AG10803 (cell line): ENCODE measurements around the gene ABL1.

Experiments used
- DNase-seq: peaks from one replicate; pipeline ENCODE4 v3.0.0; 2010; ENCODE audit warnings: low read depth
- H3K4me3 ChIP-seq: 2 replicates; pipeline ENCODE4 v1.5.1; 2011; ENCODE audit warnings: mild to moderate bottlenecking, low read length, control low read depth
- CTCF ChIP-seq: conservative IDR thresholded peaks from 2 replicates; pipeline ENCODE4 v1.5.1; 2011; ENCODE audit warnings: mild to moderate bottlenecking, low read length, control low read depth, inconsistent platforms

ABL1 gene

GRCh38 chr9:130870491-130871381, 35.7 kb downstream of the ABL1 start:
- DNase-seq = no peak
- H3K4me3 ChIP-seq = no peak overlapping the region
- TF ChIP-seq CTCF = no peak

DNA sequence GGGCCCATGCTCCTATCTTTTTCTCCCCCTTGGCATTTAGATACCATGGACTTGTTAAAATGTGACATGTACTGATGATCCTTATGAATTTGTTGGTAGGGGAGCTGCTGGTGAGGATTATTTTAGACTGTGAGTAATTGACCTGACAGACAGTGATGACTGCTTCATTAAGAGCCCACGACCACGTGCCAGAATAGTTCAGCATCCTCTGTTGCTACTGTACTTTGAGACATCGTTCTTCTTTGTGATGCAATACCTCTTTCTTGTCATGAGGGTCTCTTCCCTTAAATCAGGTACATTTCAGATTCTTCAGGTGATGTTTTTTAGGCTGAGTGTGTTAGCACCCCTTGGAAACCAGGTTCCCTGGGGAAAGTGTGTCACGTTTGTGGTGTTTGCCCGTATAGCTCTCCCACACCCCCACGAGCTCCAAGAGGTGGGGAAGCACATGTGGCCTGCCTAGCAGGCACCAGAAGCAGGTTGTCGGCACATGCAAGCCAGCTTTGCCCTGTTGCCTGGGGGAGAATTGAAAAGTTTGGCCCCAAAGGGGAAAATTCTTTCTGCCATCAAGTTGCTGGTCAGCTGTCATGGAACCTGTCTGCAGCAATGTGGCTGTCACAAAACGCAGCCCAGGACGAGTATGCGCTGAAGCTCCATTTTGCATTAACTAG, 36.5 kb downstream of the ABL1 start:
- DNase-seq = no peak
- no peak overlapping the region for H3K4me3 ChIP-seq
- TF ChIP-seq CTCF = no peak

GRCh38 chr9:130872093-130872492, 37.0 kb downstream of the ABL1 start:
- no peak overlapping the region for H3K4me3 ChIP-seq
- no peak for TF ChIP-seq CTCF
- DNase-seq = no peak

DNA sequence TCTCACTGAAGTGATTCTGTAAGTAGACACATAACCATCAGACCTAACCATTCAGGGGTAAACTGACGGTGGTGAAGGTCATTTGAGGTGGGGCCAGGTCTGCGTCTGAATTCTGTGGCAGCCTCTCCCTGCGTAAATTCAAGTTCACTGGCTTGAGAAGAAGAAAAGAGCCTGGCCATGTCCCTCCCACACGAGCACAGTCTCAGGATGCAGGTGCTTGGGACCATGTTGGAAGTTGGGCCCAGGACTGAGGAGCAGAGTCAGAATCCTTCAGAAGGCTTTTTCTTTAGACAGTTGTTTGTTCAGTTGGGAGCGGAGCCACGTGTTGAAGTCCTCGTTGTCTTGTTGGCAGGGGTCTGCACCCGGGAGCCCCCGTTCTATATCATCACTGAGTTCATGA, 37.5 kb downstream of the ABL1 start:
- no peak overlapping the region for H3K4me3 ChIP-seq
- DNase-seq = no peak
- TF ChIP-seq CTCF = no peak

DNA sequence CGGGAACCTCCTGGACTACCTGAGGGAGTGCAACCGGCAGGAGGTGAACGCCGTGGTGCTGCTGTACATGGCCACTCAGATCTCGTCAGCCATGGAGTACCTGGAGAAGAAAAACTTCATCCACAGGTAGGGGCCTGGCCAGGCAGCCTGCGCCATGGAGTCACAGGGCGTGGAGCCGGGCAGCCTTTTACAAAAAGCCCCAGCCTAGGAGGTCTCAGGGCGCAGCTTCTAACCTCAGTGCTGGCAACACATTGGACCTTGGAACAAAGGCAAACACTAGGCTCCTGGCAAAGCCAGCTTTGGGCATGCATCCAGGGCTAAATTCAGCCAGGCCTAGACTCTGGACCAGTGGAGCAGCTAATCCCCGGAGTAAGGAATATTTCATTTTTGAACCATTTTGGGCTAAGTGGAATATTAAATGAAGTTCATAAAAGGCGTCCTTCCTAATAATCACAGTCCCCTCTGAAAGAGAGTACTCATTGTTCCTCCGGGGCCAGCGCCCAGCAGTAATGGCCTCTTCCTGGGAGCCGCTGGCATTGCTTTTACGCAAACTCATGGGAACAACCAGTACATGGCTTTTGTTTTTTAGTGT, 38.0 kb downstream of the ABL1 start:
- no peak for DNase-seq
- no peak for TF ChIP-seq CTCF
- H3K4me3 ChIP-seq = no peak overlapping the region

GRCh38 chr9:130873966-130874365, 38.9 kb downstream of the ABL1 start:
- no peak for TF ChIP-seq CTCF
- DNase-seq = no peak
- no peak overlapping the region for H3K4me3 ChIP-seq
